ENCODE measurements around the gene AKAP12.

AKAP12 gene

DNA sequence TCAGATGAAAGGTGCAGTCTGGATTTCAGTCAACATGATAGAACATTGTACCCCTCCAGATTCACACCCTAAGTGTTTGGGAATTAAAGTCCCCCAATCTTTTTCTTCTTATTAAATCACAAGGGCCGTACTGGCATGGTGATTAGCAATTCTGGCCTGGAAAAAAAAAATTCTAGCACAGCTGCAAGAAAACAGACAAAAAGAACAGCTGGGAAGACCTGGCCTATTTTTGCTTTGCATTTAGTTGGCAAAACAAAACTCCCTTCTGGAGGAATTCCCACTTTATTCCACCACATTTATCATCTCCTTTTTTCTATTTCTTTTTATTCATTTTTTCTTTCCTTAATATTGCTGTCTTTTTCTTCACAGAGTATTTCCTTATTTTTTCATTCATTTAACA is 39.8 kb upstream of the AKAP12 start:
- Histone ChIP-seq H3K4me2 (ENCODE audit: insufficient read depth, low read length) (no peak overlapping the region), H4K20me1 (ENCODE audit: insufficient read depth, low read length) (no peaks in the 10 kb centered on the region), H2AFZ (ENCODE audit: low read depth, low read length) (no peak overlapping the region), H3K27me3 (ENCODE audit: insufficient read depth, low read length, poor library complexity) (peaks cover 8% of the 10 kb centered on the region), H3K36me3 (ENCODE audit: insufficient read depth, low read length) (no peaks in the 10 kb centered on the region), H3K9me3 (ENCODE audit: insufficient read depth, low read length, severe bottlenecking) (no peaks in the 10 kb centered on the region), H3K4me3 (ENCODE audit: low read depth in 1 of 2, low read length in 2 of 2) (no peak overlapping the region), H3K27ac (ENCODE audit: low read length) (no peak overlapping the region), H3K79me2 (ENCODE audit: insufficient read depth, low read length) (no peaks in the 10 kb centered on the region), H3K9ac (ENCODE audit: low read depth, low read length) (no peak overlapping the region), H3K4me1 (ENCODE audit: insufficient read depth, low read length) (no peaks in the 10 kb centered on the region)
- DNase-seq (no peak), ATAC-seq (ENCODE audit: insufficient read depth, low read depth) (no peak)
- TF ChIP-seq, protein P1, sequence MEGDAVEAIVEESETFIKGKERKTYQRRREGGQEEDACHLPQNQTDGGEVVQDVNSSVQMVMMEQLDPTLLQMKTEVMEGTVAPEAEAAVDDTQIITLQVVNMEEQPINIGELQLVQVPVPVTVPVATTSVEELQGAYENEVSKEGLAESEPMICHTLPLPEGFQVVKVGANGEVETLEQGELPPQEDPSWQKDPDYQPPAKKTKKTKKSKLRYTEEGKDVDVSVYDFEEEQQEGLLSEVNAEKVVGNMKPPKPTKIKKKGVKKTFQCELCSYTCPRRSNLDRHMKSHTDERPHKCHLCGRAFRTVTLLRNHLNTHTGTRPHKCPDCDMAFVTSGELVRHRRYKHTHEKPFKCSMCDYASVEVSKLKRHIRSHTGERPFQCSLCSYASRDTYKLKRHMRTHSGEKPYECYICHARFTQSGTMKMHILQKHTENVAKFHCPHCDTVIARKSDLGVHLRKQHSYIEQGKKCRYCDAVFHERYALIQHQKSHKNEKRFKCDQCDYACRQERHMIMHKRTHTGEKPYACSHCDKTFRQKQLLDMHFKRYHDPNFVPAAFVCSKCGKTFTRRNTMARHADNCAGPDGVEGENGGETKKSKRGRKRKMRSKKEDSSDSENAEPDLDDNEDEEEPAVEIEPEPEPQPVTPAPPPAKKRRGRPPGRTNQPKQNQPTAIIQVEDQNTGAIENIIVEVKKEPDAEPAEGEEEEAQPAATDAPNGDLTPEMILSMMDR (IDR thresholded peaks at IDR 0.05; ENCODE audit: borderline replicate concordance, extremely low read depth, low read length, poor library complexity, severe bottlenecking) = no peak
- TF ChIP-seq EZH2 (IDR thresholded peaks at IDR 0.05; ENCODE audit: borderline replicate concordance, low read depth, low read length, severe bottlenecking) = no peak

DNA sequence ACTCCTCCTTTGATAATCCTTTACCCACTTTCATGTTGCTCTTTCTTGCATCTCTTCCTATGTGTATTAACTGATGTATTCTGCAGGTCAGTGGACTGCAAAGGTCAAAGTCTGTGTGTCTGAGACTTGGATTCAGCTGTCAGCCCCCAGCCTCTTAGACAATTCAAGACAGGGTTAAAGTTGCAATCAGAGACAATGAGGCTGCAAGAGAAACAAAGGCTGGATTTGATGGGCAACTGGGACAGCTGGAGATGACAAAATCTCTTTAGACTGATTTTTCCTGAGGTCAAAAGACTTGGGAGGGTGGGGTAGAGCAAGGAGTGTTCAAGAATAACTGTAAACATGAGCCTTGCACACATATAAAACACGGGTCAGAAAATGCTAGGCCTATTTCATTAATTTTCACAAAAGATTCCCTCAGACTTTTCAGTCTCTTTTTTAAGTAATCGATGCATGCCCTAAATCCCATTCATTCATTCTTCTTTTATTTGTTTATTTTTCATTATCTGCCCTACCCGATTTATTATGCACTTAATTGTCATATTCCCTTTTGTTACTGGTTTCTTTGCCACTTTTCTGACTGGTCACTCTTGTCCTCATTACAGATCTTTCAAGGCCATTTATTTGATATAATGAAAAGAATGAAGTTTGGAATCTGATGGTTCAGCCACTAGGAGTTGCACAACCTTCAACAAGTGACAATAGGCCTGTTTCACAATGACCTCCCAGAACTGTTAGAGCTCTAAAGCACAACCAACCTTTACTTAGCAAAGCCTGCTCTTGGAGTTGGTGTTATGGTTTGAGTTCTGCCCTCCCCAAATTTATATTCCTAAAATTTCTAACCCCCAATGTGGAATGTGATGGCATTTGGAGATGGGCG is 33.8 kb upstream of the AKAP12 start:
- Histone ChIP-seq H3K36me3 (ENCODE audit: insufficient read depth, low read length) (no peaks in the 10 kb centered on the region), H3K79me2 (ENCODE audit: insufficient read depth, low read length) (no peaks in the 10 kb centered on the region), H3K27me3 (ENCODE audit: insufficient read depth, low read length, poor library complexity) (peaks cover 5% of the 10 kb centered on the region), H3K4me3 (ENCODE audit: low read depth in 1 of 2, low read length in 2 of 2) (no peak overlapping the region), H3K4me1 (ENCODE audit: insufficient read depth, low read length) (no peaks in the 10 kb centered on the region), H3K27ac (ENCODE audit: low read length) (no peak overlapping the region), H3K4me2 (ENCODE audit: insufficient read depth, low read length) (no peak overlapping the region), H4K20me1 (ENCODE audit: insufficient read depth, low read length) (no peaks in the 10 kb centered on the region), H2AFZ (ENCODE audit: low read depth, low read length) (no peak overlapping the region), H3K9me3 (ENCODE audit: insufficient read depth, low read length, severe bottlenecking) (peaks cover under 1% of the 10 kb centered on the region), H3K9ac (ENCODE audit: low read depth, low read length) (no peak overlapping the region)
- TF ChIP-seq EZH2 (IDR thresholded peaks at IDR 0.05; ENCODE audit: borderline replicate concordance, low read depth, low read length, severe bottlenecking) = no peak
- TF ChIP-seq, protein P1 (IDR thresholded peaks at IDR 0.05; ENCODE audit: borderline replicate concordance, extremely low read depth, low read length, poor library complexity, severe bottlenecking) = no peak
- DNase-seq (no peak), ATAC-seq (ENCODE audit: insufficient read depth, low read depth) (no peak)

DNA sequence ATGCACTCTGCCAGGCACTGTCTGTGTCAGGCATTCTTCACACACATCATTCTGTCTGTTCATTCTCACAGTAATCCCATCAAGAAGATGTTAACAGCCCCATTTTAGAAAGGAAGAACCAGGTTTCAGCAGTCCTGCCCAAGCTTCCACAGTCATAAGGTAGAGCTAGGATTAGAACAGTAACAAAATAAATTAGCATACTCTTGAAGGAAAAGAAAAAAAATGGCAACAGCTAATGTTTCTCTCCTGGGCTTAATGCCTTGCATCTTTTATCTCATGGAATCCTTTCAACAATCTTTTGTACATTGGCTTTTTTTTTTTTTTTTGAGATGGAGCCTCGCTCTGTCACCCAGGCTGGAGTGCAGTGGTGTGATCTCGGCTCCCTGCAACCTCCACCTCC is 32.1 kb upstream of the AKAP12 start:
- no peak overlapping the region for H2AFZ ChIP-seq (ENCODE audit: low read depth, low read length)
- no peak overlapping the region for H3K27ac ChIP-seq (ENCODE audit: low read length)
- ATAC-seq (ENCODE audit: insufficient read depth, low read depth) (no peak), DNase-seq (no peak)
- no peaks in the 10 kb centered on the region for H3K4me1 ChIP-seq (ENCODE audit: insufficient read depth, low read length)
- H4K20me1 ChIP-seq (ENCODE audit: insufficient read depth, low read length) = no peaks in the 10 kb centered on the region
- no peaks in the 10 kb centered on the region for H3K36me3 ChIP-seq (ENCODE audit: insufficient read depth, low read length)
- TF ChIP-seq, protein P1 (IDR thresholded peaks at IDR 0.05; ENCODE audit: borderline replicate concordance, extremely low read depth, low read length, poor library complexity, severe bottlenecking) = no peak
- no peak for TF ChIP-seq EZH2 (IDR thresholded peaks at IDR 0.05; ENCODE audit: borderline replicate concordance, low read depth, low read length, severe bottlenecking)
- peaks cover 5% of the 10 kb centered on the region for H3K9me3 ChIP-seq (ENCODE audit: insufficient read depth, low read length, severe bottlenecking)
- H3K4me3 ChIP-seq (ENCODE audit: low read depth in 1 of 2, low read length in 2 of 2) = no peak overlapping the region
- H3K79me2 ChIP-seq (ENCODE audit: insufficient read depth, low read length) = no peaks in the 10 kb centered on the region
- no peak overlapping the region for H3K4me2 ChIP-seq (ENCODE audit: insufficient read depth, low read length)
- H3K27me3 ChIP-seq (ENCODE audit: insufficient read depth, low read length, poor library complexity) = peaks cover 5% of the 10 kb centered on the region
- H3K9ac ChIP-seq (ENCODE audit: low read depth, low read length) = no peak overlapping the region
